ENCODE measurements around the gene BOD1. TPM values are rescaled to one million over a fixed set of nuclear protein-coding genes. Genes with fewer than 3 reads are reported as not detected.

Gene BOD1
- total and polyA plus RNA-seq, 2 donors (not counting 3 experiments of a cell fraction or from before 2014, with no cell fraction given) = 57.6 to 62.4 TPM

DNA sequence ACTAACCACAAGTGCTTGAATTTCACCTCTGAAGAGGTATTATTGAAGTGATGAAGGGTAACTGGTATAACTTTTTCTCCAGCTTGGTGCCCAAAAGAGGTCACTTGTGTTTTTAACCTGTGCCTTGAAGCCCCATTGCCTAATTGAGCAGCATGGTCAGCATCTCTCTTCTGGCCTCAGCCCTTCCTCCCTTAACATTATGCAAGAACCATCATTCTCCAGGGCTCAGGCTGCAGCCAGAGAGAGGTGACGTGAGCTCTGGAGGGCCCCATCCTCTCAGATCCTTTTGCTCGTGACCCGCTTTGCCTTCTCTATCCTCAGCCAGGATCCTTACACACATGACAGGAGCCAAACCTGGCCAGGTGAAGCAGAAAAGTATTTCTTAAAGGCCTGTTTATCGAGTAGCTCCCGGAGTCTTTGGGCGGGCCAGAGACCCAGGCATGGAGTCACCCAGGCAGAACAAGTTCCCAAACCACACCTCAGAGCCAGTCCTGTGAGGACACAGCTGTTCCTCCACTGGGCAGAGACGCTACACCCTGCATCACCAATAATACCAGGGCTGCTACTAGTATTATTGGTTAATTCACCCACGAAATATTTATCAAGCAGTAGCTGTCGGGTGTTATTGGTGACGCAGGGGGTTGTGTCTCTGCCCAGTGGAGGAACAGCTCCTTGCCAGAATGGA is 29.6 kb upstream of the BOD1 start:
- no peak overlapping the region for H3K4me2 ChIP-seq (ENCODE audit: insufficient read depth, low read length)
- H3K9me1 ChIP-seq (replicated peaks; ENCODE audit: control insufficient read depth, extremely low read depth, insufficient read depth, low read length) = no peaks in the 10 kb centered on the region
- no peaks in the 10 kb centered on the region for H3K79me2 ChIP-seq (ENCODE audit: control insufficient read depth, insufficient read depth, low read length)
- CTCF ChIA-PET = interaction anchor here (1.0 to 1.8 kb wide), 2 partner anchors 10 to 327 kb away, joined by 3 to 10 read pairs; no protein-coding TSS in a partner anchor
- POLR2A ChIA-PET = no interaction called here
- no TSS peak for BruUV-seq (replicated peaks)
- no peaks in the 10 kb centered on the region for H3K36me3 ChIP-seq (ENCODE audit: control insufficient read depth in 2 of 2, extremely low read depth in 1 of 2, insufficient read depth in 2 of 2, low read length in 2 of 2)
- no peak overlapping the region for H3K27ac ChIP-seq (ENCODE audit: insufficient read depth, low read depth, low read length)
- TF ChIP-seq POLR2A (IDR thresholded peaks at IDR 0.05; ENCODE audit: low read depth, low read length) (no peak), GATA2 (IDR thresholded peaks at IDR 0.05; ENCODE audit: insufficient read depth, insufficient read length, low read depth, low read length) (no peak), FOS (IDR thresholded peaks at IDR 0.05; ENCODE audit: borderline replicate concordance, insufficient read depth, low read length) (no peak), POLR2AphosphoS5 (IDR thresholded peaks at IDR 0.05; ENCODE audit: insufficient read depth, low read depth, low read length) (no peak), MYC (IDR thresholded peaks at IDR 0.05; ENCODE audit: low read depth, low read length) (no peak), EZH2 (IDR thresholded peaks at IDR 0.05; ENCODE audit: borderline replicate concordance, low read depth, low read length, severe bottlenecking) (no peak), JUN (IDR thresholded peaks at IDR 0.05; ENCODE audit: borderline replicate concordance, insufficient read depth, insufficient read length, low read depth) (no peak)
- TF ChIP-seq, protein P1, sequence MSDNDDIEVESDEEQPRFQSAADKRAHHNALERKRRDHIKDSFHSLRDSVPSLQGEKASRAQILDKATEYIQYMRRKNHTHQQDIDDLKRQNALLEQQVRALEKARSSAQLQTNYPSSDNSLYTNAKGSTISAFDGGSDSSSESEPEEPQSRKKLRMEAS (IDR thresholded peaks at IDR 0.05; ENCODE audit: insufficient read depth, insufficient read length) = no peak
- TF ChIP-seq, protein P2, sequence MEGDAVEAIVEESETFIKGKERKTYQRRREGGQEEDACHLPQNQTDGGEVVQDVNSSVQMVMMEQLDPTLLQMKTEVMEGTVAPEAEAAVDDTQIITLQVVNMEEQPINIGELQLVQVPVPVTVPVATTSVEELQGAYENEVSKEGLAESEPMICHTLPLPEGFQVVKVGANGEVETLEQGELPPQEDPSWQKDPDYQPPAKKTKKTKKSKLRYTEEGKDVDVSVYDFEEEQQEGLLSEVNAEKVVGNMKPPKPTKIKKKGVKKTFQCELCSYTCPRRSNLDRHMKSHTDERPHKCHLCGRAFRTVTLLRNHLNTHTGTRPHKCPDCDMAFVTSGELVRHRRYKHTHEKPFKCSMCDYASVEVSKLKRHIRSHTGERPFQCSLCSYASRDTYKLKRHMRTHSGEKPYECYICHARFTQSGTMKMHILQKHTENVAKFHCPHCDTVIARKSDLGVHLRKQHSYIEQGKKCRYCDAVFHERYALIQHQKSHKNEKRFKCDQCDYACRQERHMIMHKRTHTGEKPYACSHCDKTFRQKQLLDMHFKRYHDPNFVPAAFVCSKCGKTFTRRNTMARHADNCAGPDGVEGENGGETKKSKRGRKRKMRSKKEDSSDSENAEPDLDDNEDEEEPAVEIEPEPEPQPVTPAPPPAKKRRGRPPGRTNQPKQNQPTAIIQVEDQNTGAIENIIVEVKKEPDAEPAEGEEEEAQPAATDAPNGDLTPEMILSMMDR (IDR thresholded peaks at IDR 0.05; ENCODE audit: extremely low read depth in 1 of 2, insufficient read depth in 1 of 2, low read depth in 1 of 2, low read length in 2 of 2) = no peak
- H2AFZ ChIP-seq (ENCODE audit: low read depth, low read length) = no peak overlapping the region
- H3K9me3 ChIP-seq (replicated peaks; ENCODE audit: control insufficient read depth, insufficient read depth, low read length) = no peaks in the 10 kb centered on the region
- DNase-seq (ENCODE audit: low read depth, low spot score) (no peak), FAIRE-seq (no peak)
- dilution Hi-C loops (cut with MboI; ENCODE audit: extremely low pct_ligation_motif_present, low sequenced_read_pairs) (no loop called here), intact Hi-C loops (cut with micrococcal nuclease) (no loop called here)
- H3K9ac ChIP-seq (replicated peaks; ENCODE audit: extremely low read depth, insufficient read depth, low read length) = no peak overlapping the region
- H3K4me1 ChIP-seq (ENCODE audit: control insufficient read depth, extremely low read depth, insufficient read depth, low read length) = no peaks in the 10 kb centered on the region
- no peak overlapping the region for H3K4me3 ChIP-seq (replicated peaks in 1 of 3; ENCODE audit: insufficient read depth in 1 of 3, low read depth in 1 of 3, low read length in 3 of 3)
- no peaks in the 10 kb centered on the region for H4K20me1 ChIP-seq (replicated peaks; ENCODE audit: control insufficient read depth, extremely low read depth, insufficient read depth, low read length)
- no peaks in the 10 kb centered on the region for H3K27me3 ChIP-seq (ENCODE audit: control insufficient read depth in 2 of 2, insufficient read depth in 2 of 2, low read length in 2 of 2)

All from endothelial cell of umbilical vein (primary cell).